HG03575 (cell line): Measurements from ENCODE around the gene SFR1.
"Not testable (repeated sequence)": the region's sequence is repeated elsewhere in the genome, so short reads cannot be mapped to it uniquely, and the experiment has no call there.

ENCODE experiments used
- ATAC-seq: cut with Tn5 transposase; IDR thresholded peaks from one replicate; pipeline ENCODE4 v1.9.1; 2021; ENCODE audit not compliant: unreplicated experiment, insufficient number of reproducible peaks, low FRiP score; ENCODE audit errors: extremely low read depth

SFR1 gene

GRCh38 chr10:104144931-104145330 lies 23.0 kb downstream of the SFR1 start:
- ATAC-seq = no peak

- ATAC-seq = no peak
These were observed 24.9 kb downstream of the SFR1 start for GRCh38 chr10:104146882-104147281.

- ATAC-seq = no peak
These were observed 28.2 kb downstream of the SFR1 start for GRCh38 chr10:104150139-104150538.

- ATAC-seq = no peak
These were observed 29.8 kb downstream of the SFR1 start for GRCh38 chr10:104151737-104152136.

GRCh38 chr10:104155591-104155990 lies 33.6 kb downstream of the SFR1 start:
- ATAC-seq = no peak

GRCh38 chr10:104170610-104171254 lies 48.8 kb downstream of the SFR1 start:
- no peak for ATAC-seq

- ATAC-seq = not testable (repeated sequence)
These were observed 52.2 kb downstream of the SFR1 start for GRCh38 chr10:104174136-104174535.
